ENCODE data around the gene SSR3.

GRCh38 chr3:156576651-156577348 lies 21.9 kb upstream of the SSR3 start:
- TF ChIP-seq CTCF (IDR thresholded peaks at IDR 0.05; ENCODE audit: low read length) (no peak), EZH2 (IDR thresholded peaks at IDR 0.05; ENCODE audit: borderline replicate concordance, low read length) (no peak)
